Thoracic aorta (tissue), 2 donors: ENCODE data around the gene AP2A1. TPM values are rescaled to one million over a fixed set of nuclear protein-coding genes. Genes with fewer than 3 reads are reported as not detected.

Experiments used
- ATAC-seq: fragments of 150-250 bp; one replicate; pipeline ENCODE4 v1.8.0; 2017; ENCODE audit warnings: low read depth; ENCODE audit not compliant: insufficient number of reproducible peaks, low FRiP score
- DNase-seq: peaks from one replicate; pipeline ENCODE4 v3.0.0-alpha.2; 2020; ENCODE audit warnings: low spot score
- H3K27ac ChIP-seq, 2 donors: fragments of 200-600 bp; sonication (generic); 1 replicate in 1 of 2; 2 replicates in 1 of 2; pipeline ENCODE4 v1.5.1; 2016; ENCODE audit warnings: mild to moderate bottlenecking in 2 of 2, moderate library complexity in 2 of 2
- H3K27me3 ChIP-seq: fragments of 200-600 bp; sonication (generic); replicated peaks from 2 replicates; pipeline ENCODE4 v1.6.0; 2016; ENCODE audit warnings: mild to moderate bottlenecking; ENCODE audit not compliant: insufficient read depth
- H3K36me3 ChIP-seq: fragments of 200-600 bp; sonication (generic); one replicate; pipeline ENCODE4 v1.5.1; 2016
- H3K4me1 ChIP-seq, 2 donors: fragments of 200-600 bp; sonication (generic); 1 replicate in 1 of 2; 2 replicates in 1 of 2; pipeline versions ENCODE4 v1.5.1 to v1.6.0; 2016; ENCODE audit warnings: low read depth in 2 of 2, mild to moderate bottlenecking in 1 of 2; ENCODE audit not compliant: control insufficient read depth in 1 of 2
- H3K4me3 ChIP-seq: fragments of 200-600 bp; sonication (generic); 2 replicates; pipeline ENCODE4 v1.5.1; 2016; ENCODE audit warnings: mild to moderate bottlenecking
- H3K9me3 ChIP-seq: fragments of 200-600 bp; sonication (generic); 2 replicates; pipeline ENCODE4 v1.5.1; 2016
- total RNA-seq, 2 donors: library from RNA; depleted of rRNA; stranded (reverse); fragments of >200 nt; gene quantifications; one replicate each; pipeline versions ENCODE4 v1.1.0 to v1.2.3, GENCODE V29; 2016
- TF ChIP-seq, protein P1 (sequence below): fragments of 200-600 bp; sonication (generic); IDR thresholded peaks from one replicate; pipeline ENCODE4 v1.5.1; 2019; ENCODE audit warnings: antibody characterized with exemption

AP2A1 gene
- total RNA-seq, 2 donors from 2014 or later, result 81.1 to 89.7 TPM

GRCh38 chr19:49746206-49746958 is 20.4 kb upstream of the AP2A1 start:
- Histone ChIP-seq H3K36me3 (no peaks in the 10 kb centered on the region), H3K27ac (no peak overlapping the region), H3K4me1 (no peaks in the 10 kb centered on the region), H3K27me3 (no peaks in the 10 kb centered on the region), H3K9me3 (no peaks in the 10 kb centered on the region), H3K4me3 (no peak overlapping the region)
- DNase-seq, result no peak
- TF ChIP-seq, protein P1, sequence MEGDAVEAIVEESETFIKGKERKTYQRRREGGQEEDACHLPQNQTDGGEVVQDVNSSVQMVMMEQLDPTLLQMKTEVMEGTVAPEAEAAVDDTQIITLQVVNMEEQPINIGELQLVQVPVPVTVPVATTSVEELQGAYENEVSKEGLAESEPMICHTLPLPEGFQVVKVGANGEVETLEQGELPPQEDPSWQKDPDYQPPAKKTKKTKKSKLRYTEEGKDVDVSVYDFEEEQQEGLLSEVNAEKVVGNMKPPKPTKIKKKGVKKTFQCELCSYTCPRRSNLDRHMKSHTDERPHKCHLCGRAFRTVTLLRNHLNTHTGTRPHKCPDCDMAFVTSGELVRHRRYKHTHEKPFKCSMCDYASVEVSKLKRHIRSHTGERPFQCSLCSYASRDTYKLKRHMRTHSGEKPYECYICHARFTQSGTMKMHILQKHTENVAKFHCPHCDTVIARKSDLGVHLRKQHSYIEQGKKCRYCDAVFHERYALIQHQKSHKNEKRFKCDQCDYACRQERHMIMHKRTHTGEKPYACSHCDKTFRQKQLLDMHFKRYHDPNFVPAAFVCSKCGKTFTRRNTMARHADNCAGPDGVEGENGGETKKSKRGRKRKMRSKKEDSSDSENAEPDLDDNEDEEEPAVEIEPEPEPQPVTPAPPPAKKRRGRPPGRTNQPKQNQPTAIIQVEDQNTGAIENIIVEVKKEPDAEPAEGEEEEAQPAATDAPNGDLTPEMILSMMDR, result no peak
- ATAC-seq, result no peak

GRCh38 chr19:49749055-49749716 is 17.6 kb upstream of the AP2A1 start:
- no peak for ATAC-seq
- TF ChIP-seq, protein P1, result no peak

GRCh38 chr19:49749771-49750170 is 17.0 kb upstream of the AP2A1 start:
- no peak overlapping the region for H3K4me3 ChIP-seq
- ATAC-seq (no peak), DNase-seq (no peak)
- H3K36me3 ChIP-seq, result no peaks in the 10 kb centered on the region
- no peaks in the 10 kb centered on the region for H3K9me3 ChIP-seq
- no peaks in the 10 kb centered on the region for H3K27me3 ChIP-seq
- no peaks in the 10 kb centered on the region for H3K4me1 ChIP-seq
- TF ChIP-seq, protein P1, result no peak
- H3K27ac ChIP-seq, result no peak overlapping the region

More at GRCh38 chr19:49749055-49749716, 17.6 kb upstream of the AP2A1 start:
- Histone ChIP-seq H3K4me1 (no peaks in the 10 kb centered on the region), H3K36me3 (no peaks in the 10 kb centered on the region), H3K4me3 (no peak overlapping the region), H3K9me3 (no peaks in the 10 kb centered on the region), H3K27me3 (no peaks in the 10 kb centered on the region), H3K27ac (no peak overlapping the region)
- DNase-seq, result no peak

GRCh38 chr19:49752701-49753100 is 14.1 kb upstream of the AP2A1 start:
- H3K27me3 ChIP-seq, result no peaks in the 10 kb centered on the region
- no peaks in the 10 kb centered on the region for H3K36me3 ChIP-seq
- no peak overlapping the region for H3K27ac ChIP-seq
- H3K4me3 ChIP-seq, result no peak overlapping the region
- H3K4me1 ChIP-seq, result no peaks in the 10 kb centered on the region
- peaks cover 7% of the 10 kb centered on the region for H3K9me3 ChIP-seq
- DNase-seq (no peak), ATAC-seq (no peak)
- TF ChIP-seq, protein P1, result no peak

GRCh38 chr19:49755956-49756355 is 10.8 kb upstream of the AP2A1 start:
- H3K4me3 ChIP-seq, result no peak overlapping the region
- no peak overlapping the region for H3K27ac ChIP-seq
- ATAC-seq, result no peak
- peaks cover 7% of the 10 kb centered on the region for H3K9me3 ChIP-seq
- no peaks in the 10 kb centered on the region for H3K4me1 ChIP-seq
- DNase-seq, result no peak
- no peaks in the 10 kb centered on the region for H3K27me3 ChIP-seq
- TF ChIP-seq, protein P1, result no peak
- no peaks in the 10 kb centered on the region for H3K36me3 ChIP-seq
